Measurements from ENCODE around the gene ACSL3.

DNA sequence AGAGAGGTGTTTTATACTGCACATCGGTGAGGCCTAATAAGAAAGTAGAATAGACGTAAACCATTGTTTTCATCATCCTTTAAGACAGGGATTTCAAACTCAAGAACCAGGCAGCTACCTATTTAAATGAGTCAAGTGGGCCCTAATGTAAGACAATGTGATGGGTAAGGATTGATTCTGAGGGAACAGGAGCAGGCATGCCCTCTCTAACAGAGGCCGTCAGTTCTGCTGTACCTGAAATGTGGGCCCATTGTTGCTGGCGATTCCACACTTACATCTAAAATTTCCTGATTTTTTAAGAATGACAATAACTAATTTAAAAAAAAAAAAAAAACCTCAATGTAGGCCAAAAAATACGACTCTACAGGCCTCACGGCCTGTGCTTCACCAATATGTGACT lies 67.5 kb downstream of the ACSL3 start:
- TF ChIP-seq, protein P1, sequence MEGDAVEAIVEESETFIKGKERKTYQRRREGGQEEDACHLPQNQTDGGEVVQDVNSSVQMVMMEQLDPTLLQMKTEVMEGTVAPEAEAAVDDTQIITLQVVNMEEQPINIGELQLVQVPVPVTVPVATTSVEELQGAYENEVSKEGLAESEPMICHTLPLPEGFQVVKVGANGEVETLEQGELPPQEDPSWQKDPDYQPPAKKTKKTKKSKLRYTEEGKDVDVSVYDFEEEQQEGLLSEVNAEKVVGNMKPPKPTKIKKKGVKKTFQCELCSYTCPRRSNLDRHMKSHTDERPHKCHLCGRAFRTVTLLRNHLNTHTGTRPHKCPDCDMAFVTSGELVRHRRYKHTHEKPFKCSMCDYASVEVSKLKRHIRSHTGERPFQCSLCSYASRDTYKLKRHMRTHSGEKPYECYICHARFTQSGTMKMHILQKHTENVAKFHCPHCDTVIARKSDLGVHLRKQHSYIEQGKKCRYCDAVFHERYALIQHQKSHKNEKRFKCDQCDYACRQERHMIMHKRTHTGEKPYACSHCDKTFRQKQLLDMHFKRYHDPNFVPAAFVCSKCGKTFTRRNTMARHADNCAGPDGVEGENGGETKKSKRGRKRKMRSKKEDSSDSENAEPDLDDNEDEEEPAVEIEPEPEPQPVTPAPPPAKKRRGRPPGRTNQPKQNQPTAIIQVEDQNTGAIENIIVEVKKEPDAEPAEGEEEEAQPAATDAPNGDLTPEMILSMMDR (IDR thresholded peaks at IDR 0.05): no peak
- no peak for TF ChIP-seq POLR2A (IDR thresholded peaks at IDR 0.05)
